SK-N-SH (cell line): Measurements from ENCODE around the gene C4orf33. TPM values are rescaled to one million over a fixed set of nuclear protein-coding genes. Genes with fewer than 3 reads are reported as not detected.

Experiments
- CTCF ChIA-PET: fragments of 300-600, 350-600 bp; formaldehyde crosslinking; extraction: SDS; loops from one replicate; lab custom pipeline; 2021; lab: Yijun Ruan, JAX
- POLR2A ChIA-PET: fragments of 350-600 bp; sonication (Branson Sonifier 250); formaldehyde crosslinking; extraction: SDS; loops from one replicate; lab custom pipeline; 2020; ENCODE audit warnings: antibody characterized with exemption, inconsistent platforms; lab: Yijun Ruan, JAX
- DNase-seq: peaks from one replicate; pipeline ENCODE4 v3.0.0; 2012
- H2AFZ ChIP-seq: fragments of 200-600 bp; sonication (generic); 2 replicates; pipeline ENCODE4 v1.8.1; 2016; ENCODE audit warnings: antibody characterized with exemption, mild to moderate bottlenecking, low read depth
- H3F3A ChIP-seq: fragments of 200-600 bp; sonication (generic); replicated peaks from 2 replicates; pipeline ENCODE3; 2016; ENCODE audit warnings: antibody characterized with exemption, mild to moderate bottlenecking; ENCODE audit not compliant: insufficient read depth
- H3K27ac ChIP-seq, 2 experiments: fragments of 200-500 bp in 1 of 2; fragments of 200-600 bp in 1 of 2; sonication (Bioruptor generic) in 1 of 2; sonication (generic), shearing (Covaris generic) in 1 of 2; 2 replicates each; pipeline versions ENCODE4 v1.5.1 to v1.6.1; 2014 to 2016; ENCODE audit warnings: low read depth in 2 of 2, inconsistent platforms in 1 of 2, low read length in 1 of 2, mild to moderate bottlenecking in 1 of 2, mixed read lengths in 1 of 2
- H3K27me3 ChIP-seq: fragments of 200-600 bp; sonication (generic), shearing (Covaris generic); 2 replicates; pipeline ENCODE4 v1.6.1; 2016; ENCODE audit warnings: mixed run types; ENCODE audit not compliant: insufficient read depth
- H3K36me3 ChIP-seq, 2 experiments: fragments of 200-500 bp in 1 of 2; fragments of 200-600 bp in 1 of 2; sonication (Bioruptor generic) in 1 of 2; sonication (generic) in 1 of 2; replicated peaks in 1 of 2; 2 replicates each; pipeline versions ENCODE3 to v1.5.1; 2014 to 2016; ENCODE audit warnings: low read length in 1 of 2, mild to moderate bottlenecking in 1 of 2; ENCODE audit not compliant: insufficient read depth in 2 of 2, control insufficient read depth in 1 of 2
- H3K4me1 ChIP-seq, 2 experiments: fragments of 200-500 bp in 1 of 2; fragments of 200-600 bp in 1 of 2; sonication (Bioruptor generic) in 1 of 2; sonication (generic), shearing (Covaris generic) in 1 of 2; 2 replicates each; pipeline versions ENCODE4 v1.5.1 to v1.6.1; 2014 to 2016; ENCODE audit warnings: low read depth in 1 of 2, low read length in 1 of 2, mixed run types in 1 of 2; ENCODE audit not compliant: insufficient read depth in 2 of 2, control insufficient read depth in 1 of 2
- H3K4me2 ChIP-seq: fragments of 200-600 bp; sonication (generic), shearing (Covaris generic); 2 replicates; pipeline ENCODE4 v1.6.1; 2017; ENCODE audit warnings: mixed run types
- H3K4me3 ChIP-seq, 2 experiments: fragments of 200-500 bp in 1 of 2; fragments of 200-600 bp in 1 of 2; sonication (Bioruptor generic) in 1 of 2; sonication (generic), shearing (Covaris generic) in 1 of 2; 2 replicates each; pipeline versions ENCODE4 v1.5.1 to v1.8.1; 2014 to 2016; ENCODE audit warnings: low read depth in 2 of 2, inconsistent platforms in 1 of 2, low read length in 1 of 2, mild to moderate bottlenecking in 1 of 2, mixed read lengths in 1 of 2, moderate library complexity in 1 of 2
- H3K79me2 ChIP-seq: fragments of 200-600 bp; sonication (generic); 2 replicates; pipeline ENCODE4 v1.8.1; 2017; ENCODE audit warnings: mild to moderate bottlenecking; ENCODE audit not compliant: insufficient read depth
- H3K9ac ChIP-seq: fragments of 200-600 bp; sonication (generic); 2 replicates; pipeline ENCODE4 v1.6.1; 2017; ENCODE audit warnings: mixed run types
- H3K9me2 ChIP-seq: fragments of 200-600 bp; sonication (generic); 2 replicates; pipeline ENCODE4 v1.6.1; 2017; ENCODE audit warnings: mixed run types
- H3K9me3 ChIP-seq: fragments of 200-600 bp; sonication (generic); 2 replicates; pipeline ENCODE4 v1.6.1; 2017; ENCODE audit warnings: mixed run types, mild to moderate bottlenecking, moderate library complexity
- H4K20me1 ChIP-seq: fragments of 200-600 bp; sonication (generic); 2 replicates; pipeline ENCODE4 v1.6.1; 2017; ENCODE audit warnings: mild to moderate bottlenecking, mixed run types; ENCODE audit not compliant: insufficient read depth
- CHD2 ChIP-seq: fragments of 150-350 bp; IDR thresholded peaks from 2 replicates; pipeline ENCODE4 v1.6.1; 2018; ENCODE audit warnings: low read length; ENCODE audit not compliant: partially characterized antibody
- ELF1 ChIP-seq: IDR thresholded peaks from 2 replicates; pipeline ENCODE4 v1.4.0; 2012
- EP300 ChIP-seq, 2 experiments: IDR thresholded peaks; 2 replicates each; pipeline versions ENCODE4 v1.4.0 to v1.6.1; 2012; ENCODE audit warnings: borderline replicate concordance in 1 of 2, low read depth in 1 of 2, low read length in 1 of 2
- EZH2phosphoT487 ChIP-seq: fragments of 200-600 bp; sonication (generic); IDR thresholded peaks from 2 replicates; pipeline ENCODE4 v1.6.1; 2017; ENCODE audit warnings: low read depth, mixed run types, mild to moderate bottlenecking, antibody characterized with exemption, moderate library complexity, borderline replicate concordance
- FOXJ3 ChIP-seq: sonication (generic); formaldehyde crosslinking; IDR thresholded peaks from 2 replicates; pipeline ENCODE4 v1.5.1; 2020; ENCODE audit warnings: mild to moderate bottlenecking, missing genetic modification reagents
- FOXM1 ChIP-seq: IDR thresholded peaks from 2 replicates; pipeline ENCODE4 v1.4.0; 2012; ENCODE audit warnings: low read depth, mild to moderate bottlenecking
- GABPA ChIP-seq: IDR thresholded peaks from 2 replicates; pipeline ENCODE4 v1.4.0; 2012; ENCODE audit warnings: low read depth, mild to moderate bottlenecking
- GATA2 ChIP-seq: sonication (generic); formaldehyde crosslinking; IDR thresholded peaks from 2 replicates; pipeline ENCODE4 v1.5.0; 2020; ENCODE audit warnings: mild to moderate bottlenecking, missing genetic modification reagents
- MAX ChIP-seq: IDR thresholded peaks from 2 replicates; pipeline ENCODE4 v1.4.0; 2012; ENCODE audit warnings: low read depth
- PBX3 ChIP-seq: IDR thresholded peaks from 2 replicates; pipeline ENCODE4; 2012
- RAD21 ChIP-seq: IDR thresholded peaks from 2 replicates; pipeline ENCODE4 v1.6.1; 2012; ENCODE audit warnings: mild to moderate bottlenecking, low read length
- REST ChIP-seq: IDR thresholded peaks from 2 replicates; pipeline ENCODE4 v1.6.1; 2012; ENCODE audit warnings: mild to moderate bottlenecking, low read depth, low read length, moderate library complexity
- RFX5 ChIP-seq: IDR thresholded peaks from 2 replicates; pipeline ENCODE4 v1.6.1; 2012; ENCODE audit warnings: mild to moderate bottlenecking, improper control_type of control experiment, low read length
- RXRA ChIP-seq: IDR thresholded peaks from 2 replicates; pipeline ENCODE4 v1.4.0; 2012; ENCODE audit warnings: low read depth, mild to moderate bottlenecking, borderline replicate concordance
- TEAD4 ChIP-seq: IDR thresholded peaks from 2 replicates; pipeline ENCODE4 v1.4.0; 2012; ENCODE audit warnings: mild to moderate bottlenecking, borderline replicate concordance; ENCODE audit not compliant: insufficient read depth
- YY1 ChIP-seq: IDR thresholded peaks from 2 replicates; pipeline ENCODE4 v1.4.0; 2012; ENCODE audit warnings: low read depth, mild to moderate bottlenecking
- WGBS: methylation state at CpG from one replicate; pipeline ENCODE4 v1.1.6; 2017; ENCODE audit warnings: low lambda C conversion rate; 5-methylcytosine and 5-hydroxymethylcytosine counted together
- polyA plus RNA-seq, 3 experiments: library from polyadenylated mRNA; depleted of rRNA; stranded (reverse); fragments of >200 nt; gene quantifications; 2 replicates each; pipeline ENCODE4 v1.2.3, GENCODE V29; 2012
- TF ChIP-seq, protein P1 (sequence below): fragments of 150-350 bp; IDR thresholded peaks from 2 replicates; pipeline ENCODE4 v1.6.1; 2016; ENCODE audit warnings: mild to moderate bottlenecking, low read depth, low read length

Gene C4orf33
- polyA plus RNA-seq, 1 of the 3 experiments (the other 2 are of a cell fraction) = 3.3 TPM

GRCh38 chr4:129110931-129111330 lies 15.0 kb downstream of the C4orf33 start:
- Histone ChIP-seq H3K36me3 (peaks cover 0 to 1% of the 10 kb centered on the region in 2 experiments), H3K9ac (no peak overlapping the region), H3F3A (no peaks in the 10 kb centered on the region), H3K4me2 (no peak overlapping the region), H3K9me2 (no peaks in the 10 kb centered on the region), H2AFZ (no peak overlapping the region), H3K9me3 (no peaks in the 10 kb centered on the region), H3K4me3 (no peak overlapping the region), H4K20me1 (no peaks in the 10 kb centered on the region), H3K4me1 (peaks cover 0 to 8% of the 10 kb centered on the region in 2 experiments; a peak in 2 of 4 replicates), H3K27ac (no peak overlapping the region), H3K27me3 (no peaks in the 10 kb centered on the region), H3K79me2 (no peaks in the 10 kb centered on the region)
- 75% methylated on average over 3 of the region's 3 CpGs for WGBS
- CTCF ChIA-PET = no interaction called here
- POLR2A ChIA-PET = no interaction called here
- TF ChIP-seq ELF1 = no peak
- TF ChIP-seq FOXM1 = no peak
- TF ChIP-seq MAX = no peak
- no peak for TF ChIP-seq YY1
- TF ChIP-seq, protein P1, sequence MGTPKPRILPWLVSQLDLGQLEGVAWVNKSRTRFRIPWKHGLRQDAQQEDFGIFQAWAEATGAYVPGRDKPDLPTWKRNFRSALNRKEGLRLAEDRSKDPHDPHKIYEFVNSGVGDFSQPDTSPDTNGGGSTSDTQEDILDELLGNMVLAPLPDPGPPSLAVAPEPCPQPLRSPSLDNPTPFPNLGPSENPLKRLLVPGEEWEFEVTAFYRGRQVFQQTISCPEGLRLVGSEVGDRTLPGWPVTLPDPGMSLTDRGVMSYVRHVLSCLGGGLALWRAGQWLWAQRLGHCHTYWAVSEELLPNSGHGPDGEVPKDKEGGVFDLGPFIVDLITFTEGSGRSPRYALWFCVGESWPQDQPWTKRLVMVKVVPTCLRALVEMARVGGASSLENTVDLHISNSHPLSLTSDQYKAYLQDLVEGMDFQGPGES = no peak
- no peak for TF ChIP-seq FOXJ3
- TF ChIP-seq REST = no peak
- TF ChIP-seq EZH2phosphoT487 = no peak
- TF ChIP-seq RAD21 = no peak
- TF ChIP-seq PBX3 = no peak
- TF ChIP-seq GABPA = no peak
- TF ChIP-seq CHD2 = no peak
- no peak for TF ChIP-seq RFX5
- TF ChIP-seq RXRA = no peak
- no peak for TF ChIP-seq TEAD4
- TF ChIP-seq EP300 (IDR thresholded peaks at IDR 0.05; ENCODE audit: borderline replicate concordance in 1 of 2, low read depth in 1 of 2, low read length in 1 of 2) = no peak
- no peak for TF ChIP-seq GATA2 (CRISPR knock-in tag)
- DNase-seq = no peak
